Bronchial epithelial cell (primary cell): ENCODE measurements around the gene MYOZ1. TPM values are rescaled to one million over a fixed set of nuclear protein-coding genes. Genes with fewer than 3 reads are reported as not detected.

Experiments
- DNase-seq: peaks from one replicate; pipeline ENCODE4 v3.0.0-alpha.2; 2010; ENCODE audit warnings: low read depth
- FAIRE-seq: peaks from 2 replicates; lab custom pipeline; 2011; peaks lifted over from hg19 to GRCh38; lab: Jason Lieb, UNC
- H3K27me3 ChIP-seq: 2 replicates; pipeline ENCODE4 v1.5.1; 2011; ENCODE audit warnings: low read length; ENCODE audit not compliant: control insufficient read depth, insufficient read depth
- H3K36me3 ChIP-seq: 2 replicates; pipeline ENCODE4 v1.5.1; 2011; ENCODE audit warnings: low read length; ENCODE audit not compliant: control insufficient read depth, insufficient read depth
- H3K4me3 ChIP-seq: 2 replicates; pipeline ENCODE4 v1.5.1; 2011; ENCODE audit warnings: mild to moderate bottlenecking, low read depth, low read length, control low read depth
- CTCF ChIP-seq: IDR thresholded peaks from 2 replicates; pipeline ENCODE4 v1.5.1; 2011; ENCODE audit warnings: mild to moderate bottlenecking, moderate library complexity, low read length, control low read depth, inconsistent platforms; ENCODE audit not compliant: insufficient read depth, severe bottlenecking
- total RNA-seq: library from RNA; depleted of rRNA; stranded (reverse); fragments of >200 nt; gene quantifications from 2 replicates; pipeline ENCODE4 v1.2.1, GENCODE V29; 2014

MYOZ1 gene
- total RNA-seq, 1 donor from 2014 or later: not detected

DNA sequence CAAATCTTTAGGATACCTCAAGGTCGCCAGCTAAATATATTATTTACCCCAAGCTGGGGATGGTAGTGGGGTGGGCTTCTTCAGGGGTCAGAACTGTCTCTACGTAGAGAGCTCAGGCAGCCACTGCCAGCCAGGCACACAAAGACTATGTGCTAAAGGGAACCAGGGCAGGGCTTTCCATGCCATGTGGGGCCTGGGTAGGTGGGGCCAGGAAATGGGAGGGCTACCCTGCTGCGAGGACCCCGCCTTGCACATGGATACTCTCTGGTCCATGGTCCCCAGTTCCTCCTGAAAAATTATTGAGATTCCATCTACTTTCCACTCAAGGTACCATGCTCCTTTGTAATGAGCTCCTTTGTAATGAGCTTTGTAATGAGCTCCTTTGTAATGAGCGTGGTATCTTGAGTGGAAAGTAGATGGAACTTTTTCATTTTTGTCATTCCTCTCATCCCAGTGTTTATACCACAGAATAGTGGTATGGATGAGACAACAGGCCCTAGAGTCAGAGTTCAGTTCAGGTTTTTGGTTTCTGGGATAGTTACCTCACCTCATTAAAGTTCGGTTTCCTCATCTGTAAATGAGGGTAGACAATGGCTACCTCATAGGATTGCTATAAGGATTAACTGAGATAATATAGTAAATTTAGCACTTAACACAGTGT is 8.7 kb upstream of the MYOZ1 start:
- TF ChIP-seq CTCF: no peak
- Histone ChIP-seq H3K27me3 (no peaks in the 10 kb centered on the region), H3K4me3 (no peak overlapping the region), H3K36me3 (no peaks in the 10 kb centered on the region)
- DNase-seq (no peak), FAIRE-seq (no peak)

GRCh38 chr10:73648975-73649829 is 7.9 kb upstream of the MYOZ1 start:
- peak; percentile 34 for DNase-seq
- FAIRE-seq: no peak
- Histone ChIP-seq H3K4me3 (no peak overlapping the region), H3K27me3 (no peaks in the 10 kb centered on the region), H3K36me3 (no peaks in the 10 kb centered on the region)
- no peak for TF ChIP-seq CTCF

GRCh38 chr10:73647875-73648651 is 6.8 kb upstream of the MYOZ1 start:
- peak overlapping the region; percentile 46 for H3K4me3 ChIP-seq
- no peaks in the 10 kb centered on the region for H3K36me3 ChIP-seq
- FAIRE-seq: no peak
- no peaks in the 10 kb centered on the region for H3K27me3 ChIP-seq
- no peak for TF ChIP-seq CTCF
- no peak for DNase-seq

DNA sequence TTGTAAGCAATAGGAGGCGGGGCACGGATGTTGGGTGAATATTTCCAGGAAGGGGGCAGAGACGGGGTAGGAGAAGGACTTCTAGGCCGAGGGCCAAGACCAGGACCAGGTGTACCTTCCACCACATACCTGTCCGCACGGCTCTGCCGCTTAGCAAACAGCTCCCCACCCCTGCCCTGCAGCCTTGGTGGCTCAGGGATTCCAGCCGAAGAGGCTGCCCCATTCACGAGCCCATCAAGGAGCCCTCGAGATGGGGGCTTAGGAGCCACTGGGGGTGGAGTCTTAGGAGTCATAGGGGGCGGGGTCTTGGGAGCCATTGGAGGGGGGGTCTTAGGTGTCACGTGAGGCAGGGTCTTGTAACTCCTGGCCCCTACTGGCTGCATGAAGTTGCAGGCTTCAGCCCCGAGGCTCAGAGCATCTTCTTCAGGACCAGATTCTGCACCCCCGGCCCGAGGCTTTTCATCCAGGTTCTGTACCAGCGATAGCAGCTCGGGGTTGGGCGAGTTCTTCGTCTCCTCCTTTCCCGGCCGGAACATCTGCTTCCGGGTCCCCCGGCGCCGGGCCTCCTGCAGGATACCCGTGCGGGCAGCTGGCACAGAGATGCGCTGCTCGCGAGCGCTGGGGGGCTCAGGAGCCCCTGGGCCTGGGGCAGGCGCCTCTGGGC is 6.1 kb upstream of the MYOZ1 start:
- peak overlapping the region; percentile 46 for H3K4me3 ChIP-seq

More for the DNA sequence above, 6.1 kb upstream of the MYOZ1 start:
- FAIRE-seq: no peak
- no peak for TF ChIP-seq CTCF
- no peak for DNase-seq
- Histone ChIP-seq H3K27me3 (no peaks in the 10 kb centered on the region), H3K36me3 (no peaks in the 10 kb centered on the region)
